SKM-1 treated with dmso at 0.1 percent for 144 hours (cell line): Measurements from ENCODE around the gene RPL36.

Experiments
- DNase-seq: peaks from one replicate; lab custom pipeline; 2025; ENCODE audit not compliant: unreplicated experiment; lab: John Stamatoyannopoulos, UW

RPL36 gene

GRCh38 chr19:5673752-5674151 is 16.3 kb upstream of the RPL36 start:
- no peak for DNase-seq

- DNase-seq = no peak
Measured at GRCh38 chr19:5674714-5675113, 15.4 kb upstream of the RPL36 start.

- no peak for DNase-seq
Measured at GRCh38 chr19:5676105-5676771, 13.9 kb upstream of the RPL36 start.

GRCh38 chr19:5676772-5677105 is 13.4 kb upstream of the RPL36 start:
- DNase-seq = no peak

GRCh38 chr19:5677136-5677535 is 13.0 kb upstream of the RPL36 start:
- no peak for DNase-seq

- DNase-seq = no peak
Measured at GRCh38 chr19:5677580-5677979, 12.5 kb upstream of the RPL36 start.

GRCh38 chr19:5678071-5678718 is 11.9 kb upstream of the RPL36 start:
- no peak for DNase-seq

GRCh38 chr19:5679289-5680083 is 10.6 kb upstream of the RPL36 start:
- no peak for DNase-seq

GRCh38 chr19:5680084-5680436 is 10.0 kb upstream of the RPL36 start:
- DNase-seq = no peak

- peak; percentile 98 for DNase-seq
Measured at GRCh38 chr19:5680437-5681368, 9.4 kb upstream of the RPL36 start, which contains the start of the genes HSD11B1L and MICOS13. Gene HSD11B1L, plus strand, starts transcription at chr19:5681027. Its CDS starts 3,806 bp downstream, at chr19:5684833. Gene MICOS13, minus strand, starts transcription at chr19:5680516. Its CDS starts 30 bp downstream, at chr19:5680486.

- DNase-seq = no peak
Measured at GRCh38 chr19:5681391-5682106, 8.5 kb upstream of the RPL36 start.

- no peak for DNase-seq
Measured at GRCh38 chr19:5682107-5682482, 8.0 kb upstream of the RPL36 start.

GRCh38 chr19:5683177-5683886 is 6.8 kb upstream of the RPL36 start:
- DNase-seq = no peak

- DNase-seq = no peak
Measured at GRCh38 chr19:5684694-5685430, 5.2 kb upstream of the RPL36 start.

- DNase-seq = no peak
Measured at GRCh38 chr19:5686326-5686646, 3.8 kb upstream of the RPL36 start.

- DNase-seq = peak; percentile 92
Measured at GRCh38 chr19:5686647-5687359, 3.3 kb upstream of the RPL36 start.

- no peak for DNase-seq
Measured at GRCh38 chr19:5687360-5688198, 2.5 kb upstream of the RPL36 start.
